IMR-90 (cell line): Measurements from ENCODE around the gene OR2T4. TPM values are rescaled to one million over a fixed set of nuclear protein-coding genes. Genes with fewer than 3 reads are reported as not detected.

Source experiments
- ATAC-seq: fragments of 200-7000 bp; cut with Tn5 transposase; 2 replicates; pipeline ENCODE4 v1.9.1; 2020; ENCODE audit warnings: low read depth, mild to moderate bottlenecking, moderate library complexity
- Bru-seq: library from RNA; stranded (reverse); fragments of 400-500 nt; gene quantifications from one replicate; lab custom pipeline; 2021; lab: Mats Ljungman, UMichigan
- BruChase-seq, 2 experiments: library from RNA; stranded (reverse); fragments of 400-500 nt; gene quantifications; one replicate each; lab custom pipeline; 2021; lab: Mats Ljungman, UMichigan
- BruUV-seq: library from RNA; stranded (reverse); fragments of 400-500 nt; replicated peaks from 2 replicates; lab custom pipeline; 2021; lab: Mats Ljungman, UMichigan
- CTCF ChIA-PET: fragments of 300-600 bp; formaldehyde crosslinking; extraction: SDS; loops from one replicate; lab custom pipeline; 2021; ENCODE audit warnings: antibody characterized with exemption; lab: Yijun Ruan, JAX
- POLR2A ChIA-PET: fragments of 300-600 bp; sonication (Branson Sonifier 250); formaldehyde crosslinking; loops from one replicate; lab custom pipeline; 2022; ENCODE audit warnings: antibody characterized with exemption; ENCODE audit not compliant: unreplicated experiment; lab: Charles Lee
- DNase-seq: peaks from one replicate; pipeline ENCODE4 v3.0.0; 2013
- H2AFZ ChIP-seq: replicated peaks from 2 replicates; pipeline ENCODE3; 2013; ENCODE audit warnings: low read length, mild to moderate bottlenecking; ENCODE audit not compliant: poor library complexity
- H2AK5ac ChIP-seq: 2 replicates; pipeline ENCODE4 v1.6.1; 2013; ENCODE audit warnings: low read depth, low read length, inconsistent platforms
- H2AK9ac ChIP-seq: replicated peaks from 2 replicates; pipeline ENCODE3; 2013; ENCODE audit warnings: mild to moderate bottlenecking, low read depth, low read length, moderate library complexity; ENCODE audit not compliant: poor library complexity
- H2BK120ac ChIP-seq: 2 replicates; pipeline ENCODE4 v1.6.1; 2013; ENCODE audit warnings: low read depth, low read length, inconsistent platforms
- H2BK15ac ChIP-seq: 3 replicates; pipeline ENCODE4 v1.6.1; 2013; ENCODE audit warnings: low read depth, low read length, inconsistent platforms
- H2BK20ac ChIP-seq: 2 replicates; pipeline ENCODE4 v1.6.1; 2013; ENCODE audit warnings: low read depth, mild to moderate bottlenecking, inconsistent platforms, low read length, moderate library complexity
- H2BK5ac ChIP-seq: 2 replicates; pipeline ENCODE4 v1.6.1; 2013; ENCODE audit warnings: mild to moderate bottlenecking, low read depth, low read length, inconsistent platforms; ENCODE audit not compliant: poor library complexity, severe bottlenecking
- H3K14ac ChIP-seq: replicated peaks from 2 replicates; pipeline ENCODE4 v1.6.1; 2013; ENCODE audit warnings: low read depth, low read length, inconsistent platforms
- H3K18ac ChIP-seq: 2 replicates; pipeline ENCODE4 v1.6.1; 2013; ENCODE audit warnings: low read depth, low read length, control low read depth
- H3K23ac ChIP-seq: 2 replicates; pipeline ENCODE4 v1.6.1; 2013; ENCODE audit warnings: low read depth, low read length, inconsistent platforms
- H3K27ac ChIP-seq: 2 replicates; pipeline ENCODE4 v1.5.1; 2013; ENCODE audit warnings: mild to moderate bottlenecking, control low read depth, low read length; ENCODE audit not compliant: insufficient read depth
- H3K27me3 ChIP-seq: 2 replicates; pipeline ENCODE4 v1.6.1; 2013; ENCODE audit warnings: low read length; ENCODE audit not compliant: control insufficient read depth, insufficient read depth
- H3K36me3 ChIP-seq: 2 replicates; pipeline ENCODE4 v1.6.1; 2013; ENCODE audit warnings: low read length, mixed read lengths; ENCODE audit not compliant: control insufficient read depth, insufficient read depth
- H3K4ac ChIP-seq: 2 replicates; pipeline ENCODE4 v1.6.1; 2013; ENCODE audit warnings: low read depth, low read length, inconsistent platforms
- H3K4me1 ChIP-seq: 2 replicates; pipeline ENCODE4 v1.6.1; 2013; ENCODE audit warnings: low read length, mixed read lengths; ENCODE audit not compliant: control insufficient read depth, insufficient read depth
- H3K4me2 ChIP-seq: 2 replicates; pipeline ENCODE4 v1.6.1; 2013; ENCODE audit warnings: low read depth, mild to moderate bottlenecking, control low read depth, low read length, moderate library complexity
- H3K4me3 ChIP-seq: 2 replicates; pipeline ENCODE4 v1.5.1; 2013; ENCODE audit warnings: low read depth, mild to moderate bottlenecking, control low read depth, low read length, moderate library complexity; ENCODE audit not compliant: insufficient read depth
- H3K56ac ChIP-seq: 2 replicates; pipeline ENCODE4 v1.6.1; 2013; ENCODE audit warnings: low read length, inconsistent platforms; ENCODE audit not compliant: insufficient read depth; ENCODE audit errors: extremely low read depth
- H3K79me1 ChIP-seq, 2 experiments: 2 replicates each; pipeline ENCODE4 v1.6.1; 2013; ENCODE audit warnings: low read length in 2 of 2, inconsistent platforms in 1 of 2, low read depth in 1 of 2
- H3K9ac ChIP-seq: 2 replicates; pipeline ENCODE4 v1.6.1; 2013; ENCODE audit warnings: low read depth, low read length, control low read depth
- H3K9me1 ChIP-seq: 2 replicates; pipeline ENCODE4 v1.6.1; 2013; ENCODE audit warnings: low read length, inconsistent platforms; ENCODE audit not compliant: insufficient read depth
- H3K9me3 ChIP-seq: 2 replicates; pipeline ENCODE4 v1.6.1; 2013; ENCODE audit warnings: low read length; ENCODE audit not compliant: control insufficient read depth, insufficient read depth
- H4K20me1 ChIP-seq: 2 replicates; pipeline ENCODE4 v1.6.1; 2013; ENCODE audit warnings: low read length, inconsistent platforms; ENCODE audit not compliant: insufficient read depth
- H4K5ac ChIP-seq: 2 replicates; pipeline ENCODE4 v1.6.1; 2013; ENCODE audit warnings: mild to moderate bottlenecking, low read depth, low read length, control low read depth
- H4K8ac ChIP-seq, 2 experiments: 2 replicates each; pipeline ENCODE4 v1.6.1; 2013; ENCODE audit warnings: low read depth in 2 of 2, low read length in 2 of 2, control low read depth in 1 of 2, inconsistent platforms in 1 of 2
- H4K91ac ChIP-seq: 2 replicates; pipeline ENCODE4 v1.6.1; 2013; ENCODE audit warnings: low read depth, low read length, inconsistent platforms; ENCODE audit not compliant: insufficient read depth
- BHLHE40 ChIP-seq: fragments of 150-350 bp; IDR thresholded peaks from 2 replicates; pipeline ENCODE4 v1.6.1; 2016; ENCODE audit warnings: mild to moderate bottlenecking, low read depth, low read length
- CHD1 ChIP-seq: IDR thresholded peaks from 2 replicates; pipeline ENCODE4 v1.6.1; 2012; ENCODE audit warnings: low read depth, low read length, improper control_type of control experiment
- FOS ChIP-seq: fragments of 150-350 bp; IDR thresholded peaks from 2 replicates; pipeline ENCODE4 v1.6.1; 2016; ENCODE audit warnings: low read depth, low read length
- MAZ ChIP-seq: IDR thresholded peaks from 2 replicates; pipeline ENCODE4 v1.6.1; 2012; ENCODE audit warnings: low read depth, mild to moderate bottlenecking, low read length, improper control_type of control experiment, moderate library complexity, borderline replicate concordance
- MXI1 ChIP-seq: IDR thresholded peaks from 2 replicates; pipeline ENCODE4 v1.6.1; 2012; ENCODE audit warnings: low read depth, mild to moderate bottlenecking, low read length, moderate library complexity, borderline replicate concordance
- NFE2L2 ChIP-seq: fragments of 150-350 bp; IDR thresholded peaks from 2 replicates; pipeline ENCODE4 v1.6.1; 2016; ENCODE audit warnings: low read depth, mild to moderate bottlenecking, low read length
- RAD21 ChIP-seq: IDR thresholded peaks from 2 replicates; pipeline ENCODE4 v1.6.1; 2012; ENCODE audit warnings: low read length, improper control_type of control experiment
- RCOR1 ChIP-seq: IDR thresholded peaks from 2 replicates; pipeline ENCODE4 v1.6.1; 2012; ENCODE audit warnings: mild to moderate bottlenecking, low read length, improper control_type of control experiment; ENCODE audit not compliant: insufficient replicate concordance
- RFX5 ChIP-seq: IDR thresholded peaks from 2 replicates; pipeline ENCODE4 v1.8.0; 2012; ENCODE audit warnings: low read depth, mild to moderate bottlenecking, low read length, moderate library complexity
- SMC3 ChIP-seq: fragments of 150-350 bp; IDR thresholded peaks from 2 replicates; pipeline ENCODE4 v1.6.1; 2016; ENCODE audit warnings: low read depth, mild to moderate bottlenecking, antibody characterized with exemption, low read length, moderate library complexity
- WGBS, 2 experiments: methylation state at CpG; one replicate each; pipeline versions ENCODE4 v1.1.5 to v1.1.7; 2013; ENCODE audit warnings: missing lambda C conversion rate in 2 of 2; ENCODE audit not compliant: insufficient read length in 1 of 2; ENCODE audit errors: extremely low coverage in 2 of 2; 5-methylcytosine and 5-hydroxymethylcytosine counted together
- dilution Hi-C: fragments of 300-500 bp; cut with HindIII; formaldehyde crosslinking; loops from one replicate; pipeline ENCODE4 v1.14.3; 2018; ENCODE audit warnings: low sequenced_read_pairs; ENCODE audit not compliant: unreplicated experiment
- in situ Hi-C: fragments of 300-500 bp; cut with MboI; formaldehyde crosslinking; loops from 3 replicates; pipeline ENCODE4 v1.14.3; 2019; ENCODE audit warnings: low sequenced_read_pairs, inconsistent platforms, mixed read lengths
- intact Hi-C: fragments of 100-400 bp; cut with micrococcal nuclease; formaldehyde crosslinking; loops from 2 replicates; pipeline ENCODE4 v1.10.0; 2022
- long read RNA-seq: library from polyadenylated mRNA; unstranded; transcript quantifications from one replicate; pipeline ENCODE4 v2.0.0, GENCODE V29; 2021; ENCODE audit not compliant: unreplicated experiment
- polyA plus RNA-seq, 3 experiments: library from polyadenylated mRNA; depleted of rRNA; stranded (reverse); fragments of >200 nt; gene quantifications; 2 replicates each; pipeline ENCODE4 v1.2.3, GENCODE V29; 2012; ENCODE audit warnings: low replicate concordance in 1 of 3
- total RNA-seq: library from RNA; depleted of rRNA; stranded (reverse); fragments of >200 nt; gene quantifications from 2 replicates; pipeline ENCODE4 v1.2.3, GENCODE V29; 2012; rRNA removed
- TF ChIP-seq, protein P1 (sequence below): conservative IDR thresholded peaks from 2 replicates; pipeline ENCODE4 v1.5.1; 2012; ENCODE audit warnings: mild to moderate bottlenecking, low read depth, low read length, improper control_type of control experiment
- TF ChIP-seq, protein P2 (sequence below): fragments of 150-350 bp; IDR thresholded peaks from 2 replicates; pipeline ENCODE4 v1.6.1; 2017; ENCODE audit warnings: mild to moderate bottlenecking, antibody characterized with exemption, low read length, low read depth
- TF ChIP-seq, protein P3 (sequence below): fragments of 150-350 bp; IDR thresholded peaks from 2 replicates; pipeline ENCODE4 v1.6.1; 2016; ENCODE audit warnings: low read depth, mild to moderate bottlenecking, low read length, moderate library complexity, borderline replicate concordance

Gene OR2T4, protein sequence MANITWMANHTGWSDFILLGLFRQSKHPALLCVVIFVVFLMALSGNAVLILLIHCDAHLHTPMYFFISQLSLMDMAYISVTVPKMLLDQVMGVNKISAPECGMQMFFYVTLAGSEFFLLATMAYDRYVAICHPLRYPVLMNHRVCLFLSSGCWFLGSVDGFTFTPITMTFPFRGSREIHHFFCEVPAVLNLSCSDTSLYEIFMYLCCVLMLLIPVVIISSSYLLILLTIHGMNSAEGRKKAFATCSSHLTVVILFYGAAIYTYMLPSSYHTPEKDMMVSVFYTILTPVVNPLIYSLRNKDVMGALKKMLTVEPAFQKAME
- total RNA-seq (not detected in 2 replicates), polyA plus RNA-seq (2012; rRNA removed) (not detected in 2 replicates), Bru-seq, nascent RNA (not detected), BruChase-seq, experiment 1, labeled RNA remaining after a 6-hour chase (not detected), BruChase-seq, experiment 2, labeled RNA remaining after a 2-hour chase (not detected)
- polyA plus RNA-seq (2012; cell fraction: cytosol; rRNA removed): not detected in 2 replicates
- polyA plus RNA-seq (2012; cell fraction: nucleus; rRNA removed; ENCODE audit: low replicate concordance): not detected in 2 replicates
- long read RNA-seq: 0 reads

DNA sequence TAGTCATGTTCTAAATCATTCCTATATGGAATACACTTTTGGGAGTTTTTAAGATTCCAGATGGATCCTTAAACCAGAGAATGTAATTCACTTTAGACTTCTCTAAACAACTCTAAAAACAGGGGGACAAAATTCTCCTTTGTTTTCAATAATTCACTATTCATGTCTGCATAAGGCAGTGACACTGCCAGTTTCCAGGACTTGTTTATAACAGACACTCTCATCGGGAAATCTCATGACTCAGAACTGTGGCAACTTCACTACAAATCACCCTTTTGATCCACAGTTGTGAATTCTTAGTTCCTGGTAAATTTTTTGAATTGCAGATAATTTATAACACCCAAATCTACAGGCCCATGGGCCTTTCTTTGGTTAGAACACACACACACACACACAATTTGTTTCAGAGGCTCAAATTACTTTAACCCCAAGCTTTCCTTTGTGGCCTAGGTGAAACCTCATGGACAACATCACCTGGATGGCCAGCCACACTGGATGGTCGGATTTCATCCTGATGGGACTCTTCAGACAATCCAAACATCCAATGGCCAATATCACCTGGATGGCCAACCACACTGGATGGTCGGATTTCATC, at the start of gene OR2T4:
OR2T4 (plus strand) TSS at position 545 of the 595 bp plus-strand sequence; CDS start at position 545, 0 bp downstream.
- BruUV-seq: no TSS peak
- DNase-seq (no peak), ATAC-seq (no peak)
- CTCF ChIA-PET: no interaction called here
- H4K8ac ChIP-seq: no peak within 1 kb of the TSS
- H3K36me3 ChIP-seq: no peaks in the 10 kb centered on the region
- no peak within 1 kb of the TSS for H3K56ac ChIP-seq
- dilution Hi-C loops (no loop called here), intact Hi-C loops (no loop called here), in situ Hi-C loops (no loop called here)
- H3K9me1 ChIP-seq: no peaks in the 10 kb centered on the region
- H3K27ac ChIP-seq: no peak within 1 kb of the TSS
- no peak within 1 kb of the TSS for H3K4ac ChIP-seq
- H3K14ac ChIP-seq: no peak within 1 kb of the TSS
- H2AK5ac ChIP-seq: no peak within 1 kb of the TSS
- no peak within 1 kb of the TSS for H2BK5ac ChIP-seq
- no CpG with 5 or more reads among the region's 3 CpGs for WGBS, 2 experiments
- no peaks in the 10 kb centered on the region for H3K79me1 ChIP-seq
- no peak within 1 kb of the TSS for H4K91ac ChIP-seq
- no peak within 1 kb of the TSS for H2BK15ac ChIP-seq
- TF ChIP-seq RCOR1 (no peak), MXI1 (no peak), MAZ (no peak), SMC3 (no peak), NFE2L2 (no peak), RFX5 (no peak), CHD1 (no peak), RAD21 (no peak), FOS (no peak), BHLHE40 (no peak)
- TF ChIP-seq, protein P1, sequence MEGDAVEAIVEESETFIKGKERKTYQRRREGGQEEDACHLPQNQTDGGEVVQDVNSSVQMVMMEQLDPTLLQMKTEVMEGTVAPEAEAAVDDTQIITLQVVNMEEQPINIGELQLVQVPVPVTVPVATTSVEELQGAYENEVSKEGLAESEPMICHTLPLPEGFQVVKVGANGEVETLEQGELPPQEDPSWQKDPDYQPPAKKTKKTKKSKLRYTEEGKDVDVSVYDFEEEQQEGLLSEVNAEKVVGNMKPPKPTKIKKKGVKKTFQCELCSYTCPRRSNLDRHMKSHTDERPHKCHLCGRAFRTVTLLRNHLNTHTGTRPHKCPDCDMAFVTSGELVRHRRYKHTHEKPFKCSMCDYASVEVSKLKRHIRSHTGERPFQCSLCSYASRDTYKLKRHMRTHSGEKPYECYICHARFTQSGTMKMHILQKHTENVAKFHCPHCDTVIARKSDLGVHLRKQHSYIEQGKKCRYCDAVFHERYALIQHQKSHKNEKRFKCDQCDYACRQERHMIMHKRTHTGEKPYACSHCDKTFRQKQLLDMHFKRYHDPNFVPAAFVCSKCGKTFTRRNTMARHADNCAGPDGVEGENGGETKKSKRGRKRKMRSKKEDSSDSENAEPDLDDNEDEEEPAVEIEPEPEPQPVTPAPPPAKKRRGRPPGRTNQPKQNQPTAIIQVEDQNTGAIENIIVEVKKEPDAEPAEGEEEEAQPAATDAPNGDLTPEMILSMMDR: no peak
- TF ChIP-seq, protein P2, sequence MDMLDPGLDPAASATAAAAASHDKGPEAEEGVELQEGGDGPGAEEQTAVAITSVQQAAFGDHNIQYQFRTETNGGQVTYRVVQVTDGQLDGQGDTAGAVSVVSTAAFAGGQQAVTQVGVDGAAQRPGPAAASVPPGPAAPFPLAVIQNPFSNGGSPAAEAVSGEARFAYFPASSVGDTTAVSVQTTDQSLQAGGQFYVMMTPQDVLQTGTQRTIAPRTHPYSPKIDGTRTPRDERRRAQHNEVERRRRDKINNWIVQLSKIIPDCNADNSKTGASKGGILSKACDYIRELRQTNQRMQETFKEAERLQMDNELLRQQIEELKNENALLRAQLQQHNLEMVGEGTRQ: no peak
- TF ChIP-seq, protein P3, sequence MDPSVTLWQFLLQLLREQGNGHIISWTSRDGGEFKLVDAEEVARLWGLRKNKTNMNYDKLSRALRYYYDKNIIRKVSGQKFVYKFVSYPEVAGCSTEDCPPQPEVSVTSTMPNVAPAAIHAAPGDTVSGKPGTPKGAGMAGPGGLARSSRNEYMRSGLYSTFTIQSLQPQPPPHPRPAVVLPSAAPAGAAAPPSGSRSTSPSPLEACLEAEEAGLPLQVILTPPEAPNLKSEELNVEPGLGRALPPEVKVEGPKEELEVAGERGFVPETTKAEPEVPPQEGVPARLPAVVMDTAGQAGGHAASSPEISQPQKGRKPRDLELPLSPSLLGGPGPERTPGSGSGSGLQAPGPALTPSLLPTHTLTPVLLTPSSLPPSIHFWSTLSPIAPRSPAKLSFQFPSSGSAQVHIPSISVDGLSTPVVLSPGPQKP: no peak
- no peak within 1 kb of the TSS for H2AFZ ChIP-seq
- no peaks in the 10 kb centered on the region for H4K20me1 ChIP-seq
- no peaks in the 10 kb centered on the region for H3K27me3 ChIP-seq
- no peak within 1 kb of the TSS for H3K9ac ChIP-seq
- no peak within 1 kb of the TSS for H2AK9ac ChIP-seq
- H2BK120ac ChIP-seq: no peak within 1 kb of the TSS
- no peak within 1 kb of the TSS for H2BK20ac ChIP-seq
- POLR2A ChIA-PET: no interaction called here
- no peak within 1 kb of the TSS for H3K4me3 ChIP-seq
- H3K9me3 ChIP-seq: peaks cover 17% of the 10 kb centered on the region
- H3K4me1 ChIP-seq: no peaks in the 10 kb centered on the region
- H3K23ac ChIP-seq: no peak within 1 kb of the TSS
- H3K18ac ChIP-seq: no peak within 1 kb of the TSS
- H4K5ac ChIP-seq: no peak within 1 kb of the TSS
- H3K4me2 ChIP-seq: no peak within 1 kb of the TSS
